Panc1 (cell line): ENCODE measurements around the gene DLG5.

Source experiments
- POLR2AphosphoS5 ChIP-seq: IDR thresholded peaks from 2 replicates; pipeline ENCODE4 v1.6.1; 2012; ENCODE audit warnings: mild to moderate bottlenecking, low read depth, low read length, moderate library complexity
- TCF7L2 ChIP-seq: IDR thresholded peaks from 2 replicates; pipeline ENCODE4 v1.6.1; 2011; ENCODE audit warnings: mild to moderate bottlenecking, low read depth, low read length, inconsistent platforms
- TF ChIP-seq, protein P1 (sequence below): fragments of 450-650 bp; IDR thresholded peaks from 2 replicates; pipeline ENCODE4 v1.5.1; 2017; ENCODE audit warnings: mild to moderate bottlenecking
- TF ChIP-seq, protein P2 (sequence below), 2 experiments: IDR thresholded peaks; 2 replicates each; pipeline ENCODE4 v1.6.1; 2011 to 2012; ENCODE audit warnings: low read depth in 2 of 2, control low read depth in 1 of 2, low read length in 1 of 2, mild to moderate bottlenecking in 1 of 2, moderate library complexity in 1 of 2; ENCODE audit not compliant: insufficient read depth in 1 of 2

DNA sequence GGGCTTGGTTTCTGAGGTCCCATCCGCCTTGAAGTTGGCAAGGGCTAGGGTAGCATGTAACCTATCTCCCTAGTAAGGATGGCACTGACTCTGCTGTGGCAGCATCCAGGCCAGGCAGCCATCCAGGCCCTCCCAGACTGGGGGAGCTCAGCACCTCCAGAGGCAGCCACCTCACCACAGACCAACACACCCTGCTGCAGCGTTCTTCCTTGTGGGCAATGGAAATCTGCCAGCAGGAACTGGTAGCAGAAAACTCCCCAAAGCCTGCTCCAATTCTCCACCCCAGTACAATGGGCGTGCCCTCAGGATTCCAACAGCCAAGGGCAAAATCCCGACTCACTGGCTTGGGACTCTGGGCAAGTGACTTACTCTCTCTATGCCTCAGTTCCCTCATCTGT, 27.5 kb downstream of the DLG5 start:
- TF ChIP-seq, protein P1, sequence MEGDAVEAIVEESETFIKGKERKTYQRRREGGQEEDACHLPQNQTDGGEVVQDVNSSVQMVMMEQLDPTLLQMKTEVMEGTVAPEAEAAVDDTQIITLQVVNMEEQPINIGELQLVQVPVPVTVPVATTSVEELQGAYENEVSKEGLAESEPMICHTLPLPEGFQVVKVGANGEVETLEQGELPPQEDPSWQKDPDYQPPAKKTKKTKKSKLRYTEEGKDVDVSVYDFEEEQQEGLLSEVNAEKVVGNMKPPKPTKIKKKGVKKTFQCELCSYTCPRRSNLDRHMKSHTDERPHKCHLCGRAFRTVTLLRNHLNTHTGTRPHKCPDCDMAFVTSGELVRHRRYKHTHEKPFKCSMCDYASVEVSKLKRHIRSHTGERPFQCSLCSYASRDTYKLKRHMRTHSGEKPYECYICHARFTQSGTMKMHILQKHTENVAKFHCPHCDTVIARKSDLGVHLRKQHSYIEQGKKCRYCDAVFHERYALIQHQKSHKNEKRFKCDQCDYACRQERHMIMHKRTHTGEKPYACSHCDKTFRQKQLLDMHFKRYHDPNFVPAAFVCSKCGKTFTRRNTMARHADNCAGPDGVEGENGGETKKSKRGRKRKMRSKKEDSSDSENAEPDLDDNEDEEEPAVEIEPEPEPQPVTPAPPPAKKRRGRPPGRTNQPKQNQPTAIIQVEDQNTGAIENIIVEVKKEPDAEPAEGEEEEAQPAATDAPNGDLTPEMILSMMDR: no peak
- TF ChIP-seq POLR2AphosphoS5 (no peak), TCF7L2 (no peak)
- TF ChIP-seq, protein P2, sequence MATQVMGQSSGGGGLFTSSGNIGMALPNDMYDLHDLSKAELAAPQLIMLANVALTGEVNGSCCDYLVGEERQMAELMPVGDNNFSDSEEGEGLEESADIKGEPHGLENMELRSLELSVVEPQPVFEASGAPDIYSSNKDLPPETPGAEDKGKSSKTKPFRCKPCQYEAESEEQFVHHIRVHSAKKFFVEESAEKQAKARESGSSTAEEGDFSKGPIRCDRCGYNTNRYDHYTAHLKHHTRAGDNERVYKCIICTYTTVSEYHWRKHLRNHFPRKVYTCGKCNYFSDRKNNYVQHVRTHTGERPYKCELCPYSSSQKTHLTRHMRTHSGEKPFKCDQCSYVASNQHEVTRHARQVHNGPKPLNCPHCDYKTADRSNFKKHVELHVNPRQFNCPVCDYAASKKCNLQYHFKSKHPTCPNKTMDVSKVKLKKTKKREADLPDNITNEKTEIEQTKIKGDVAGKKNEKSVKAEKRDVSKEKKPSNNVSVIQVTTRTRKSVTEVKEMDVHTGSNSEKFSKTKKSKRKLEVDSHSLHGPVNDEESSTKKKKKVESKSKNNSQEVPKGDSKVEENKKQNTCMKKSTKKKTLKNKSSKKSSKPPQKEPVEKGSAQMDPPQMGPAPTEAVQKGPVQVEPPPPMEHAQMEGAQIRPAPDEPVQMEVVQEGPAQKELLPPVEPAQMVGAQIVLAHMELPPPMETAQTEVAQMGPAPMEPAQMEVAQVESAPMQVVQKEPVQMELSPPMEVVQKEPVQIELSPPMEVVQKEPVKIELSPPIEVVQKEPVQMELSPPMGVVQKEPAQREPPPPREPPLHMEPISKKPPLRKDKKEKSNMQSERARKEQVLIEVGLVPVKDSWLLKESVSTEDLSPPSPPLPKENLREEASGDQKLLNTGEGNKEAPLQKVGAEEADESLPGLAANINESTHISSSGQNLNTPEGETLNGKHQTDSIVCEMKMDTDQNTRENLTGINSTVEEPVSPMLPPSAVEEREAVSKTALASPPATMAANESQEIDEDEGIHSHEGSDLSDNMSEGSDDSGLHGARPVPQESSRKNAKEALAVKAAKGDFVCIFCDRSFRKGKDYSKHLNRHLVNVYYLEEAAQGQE (IDR thresholded peaks at IDR 0.05; ENCODE audit: insufficient read depth in 1 of 2, low read depth in 2 of 2, low read length in 1 of 2): no peak
